GM21529 (cell line): ENCODE results near the gene PRPF38B.
A peak's percentile ranks its signal among the peaks of the same experiment; 100 is the strongest.
"Not testable (repeated sequence)": the region's sequence is repeated elsewhere in the genome, so short reads cannot be mapped to it uniquely, and the experiment has no call there.

Experiments
- ATAC-seq: cut with Tn5 transposase; IDR thresholded peaks from one replicate; pipeline ENCODE4 v1.9.1; 2021; ENCODE audit not compliant: unreplicated experiment

PRPF38B gene

GRCh38 chr1:108679586-108680213 is 12.4 kb upstream of the PRPF38B start:
- ATAC-seq = no peak

- ATAC-seq = not testable (repeated sequence)
Observed at GRCh38 chr1:108681701-108682100, 10.4 kb upstream of the PRPF38B start.

- no peak for ATAC-seq
Observed at GRCh38 chr1:108685529-108685928, 6.6 kb upstream of the PRPF38B start.

GRCh38 chr1:108686614-108687313 is 5.3 kb upstream of the PRPF38B start:
- no peak for ATAC-seq

- ATAC-seq = peak; percentile 3
Observed at GRCh38 chr1:108691128-108691941, 775 bp upstream of the PRPF38B start.

GRCh38 chr1:108692724-108693655 is 880 bp downstream of the PRPF38B start:
- peak; percentile 64 for ATAC-seq

GRCh38 chr1:108695535-108695934 is 3.4 kb downstream of the PRPF38B start:
- ATAC-seq = no peak

- ATAC-seq = no peak
Observed at GRCh38 chr1:108699375-108700332, 7.5 kb downstream of the PRPF38B start.

- no peak for ATAC-seq
Observed at GRCh38 chr1:108701176-108701849, 9.2 kb downstream of the PRPF38B start.

GRCh38 chr1:108702109-108702508 is 10.0 kb downstream of the PRPF38B start:
- ATAC-seq = not testable (repeated sequence)

- ATAC-seq = no peak
Observed at GRCh38 chr1:108703939-108704338, 11.8 kb downstream of the PRPF38B start.

- ATAC-seq = no peak
Observed at GRCh38 chr1:108704496-108704895, 12.4 kb downstream of the PRPF38B start.

- no peak for ATAC-seq
Observed at GRCh38 chr1:108706643-108707042, 14.5 kb downstream of the PRPF38B start.

GRCh38 chr1:108708691-108709660 is 16.9 kb downstream of the PRPF38B start:
- ATAC-seq = peak; percentile 48

- no peak for ATAC-seq
Observed at GRCh38 chr1:108712606-108713150, 20.6 kb downstream of the PRPF38B start, which contains the start of gene FNDC7. Gene FNDC7, plus strand, starts transcription at chr1:108712908. Its CDS starts 26 bp downstream, at chr1:108712934.

GRCh38 chr1:108715932-108716331 is 23.8 kb downstream of the PRPF38B start:
- no peak for ATAC-seq

- ATAC-seq = no peak
Observed at GRCh38 chr1:108716437-108717230, 24.5 kb downstream of the PRPF38B start.
